ENCODE data around the gene LEUTX.
"Not testable (repeated sequence)": the region's sequence is repeated elsewhere in the genome, so short reads cannot be mapped to it uniquely, and the experiment has no call there.

LEUTX gene

GRCh38 chr19:39780894-39781293, 2.2 kb downstream of the LEUTX start:
- no peak for DNase-seq (ENCODE audit: low spot score)

- no peak for DNase-seq (ENCODE audit: low spot score)
Observed at GRCh38 chr19:39788244-39788643, 9.6 kb downstream of the LEUTX start.

DNA sequence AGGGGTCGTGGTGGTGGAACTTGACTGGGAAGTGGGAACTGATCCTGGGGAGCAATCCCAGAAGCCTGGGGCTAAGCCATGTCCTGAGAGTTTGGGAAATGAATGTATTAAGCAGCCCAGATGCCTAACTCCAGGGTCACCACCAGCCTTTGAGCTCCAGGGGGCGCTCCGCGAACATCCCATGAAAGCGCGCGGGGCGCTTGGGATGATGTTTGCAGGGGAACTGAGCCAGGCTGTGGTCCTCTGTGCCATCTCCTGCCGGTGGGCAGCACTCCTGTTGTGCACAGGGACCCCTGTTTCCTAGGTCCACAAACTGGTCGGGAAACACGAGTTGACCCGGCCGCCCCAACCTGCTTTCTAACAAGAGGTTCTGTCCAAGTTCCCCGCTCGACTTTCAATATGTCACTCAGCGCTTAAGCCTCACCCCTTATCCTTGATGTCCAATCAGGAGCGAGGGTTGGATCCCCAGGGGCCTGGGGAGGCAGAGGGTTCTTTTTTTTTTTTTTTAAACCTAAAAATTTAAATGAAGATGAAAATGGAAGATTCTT, 14.4 kb downstream of the LEUTX start:
- DNase-seq (ENCODE audit: low spot score) = peak; percentile 90

GRCh38 chr19:39795001-39795400, 16.3 kb downstream of the LEUTX start:
- DNase-seq (ENCODE audit: low spot score) = no peak

GRCh38 chr19:39796000-39796498, 17.4 kb downstream of the LEUTX start:
- DNase-seq (ENCODE audit: low spot score) = no peak

DNA sequence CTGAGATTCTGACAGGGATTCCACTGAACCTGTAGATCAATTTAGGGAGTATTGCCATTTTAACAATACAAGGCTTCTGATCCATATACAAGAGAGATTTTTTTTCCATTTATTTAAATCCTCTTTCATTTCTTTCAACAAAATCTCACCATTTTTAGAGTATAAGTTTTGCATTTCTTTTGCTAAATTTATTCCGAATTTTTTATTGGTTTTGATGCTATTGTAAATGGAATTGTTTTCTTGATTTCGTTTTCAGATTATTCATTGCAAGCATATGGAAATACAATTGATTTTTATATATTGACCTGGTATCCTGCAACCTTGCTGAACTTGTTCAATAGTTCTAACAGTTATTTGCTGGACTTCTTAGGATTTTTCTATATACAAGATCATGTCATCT, 18.4 kb downstream of the LEUTX start:
- no peak for DNase-seq (ENCODE audit: low spot score)

GRCh38 chr19:39802958-39803357, 24.3 kb downstream of the LEUTX start:
- DNase-seq (ENCODE audit: low spot score) = no peak

GRCh38 chr19:39805104-39805503, 26.4 kb downstream of the LEUTX start:
- no peak for DNase-seq (ENCODE audit: low spot score)

DNA sequence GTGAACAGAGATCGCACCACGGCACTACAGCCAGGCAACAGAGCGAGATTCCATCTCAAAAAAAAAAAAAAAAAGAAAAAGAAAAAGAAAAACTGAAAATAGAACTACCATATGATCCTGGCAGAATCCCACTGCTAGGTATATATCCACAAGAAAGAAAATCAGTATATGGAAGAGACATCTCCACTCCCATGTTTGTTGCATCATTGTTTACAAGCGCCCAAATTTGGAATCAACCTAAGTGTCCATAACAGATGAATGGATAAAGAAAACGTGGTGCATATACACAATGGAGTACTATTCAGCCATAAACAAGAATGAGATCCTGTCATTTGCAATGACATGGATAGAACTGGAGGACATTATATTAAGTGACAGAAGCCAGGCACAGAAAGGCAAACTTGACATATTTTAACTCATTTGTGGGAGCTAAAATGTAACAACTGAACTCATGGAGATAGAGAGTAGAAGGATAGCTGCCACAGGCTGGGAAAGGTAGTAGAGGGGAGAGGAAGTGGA, 29.3 kb downstream of the LEUTX start:
- no peak for DNase-seq (ENCODE audit: low spot score)

GRCh38 chr19:39808688-39809087, 30.0 kb downstream of the LEUTX start:
- DNase-seq (ENCODE audit: low spot score) = not testable (repeated sequence)

DNA sequence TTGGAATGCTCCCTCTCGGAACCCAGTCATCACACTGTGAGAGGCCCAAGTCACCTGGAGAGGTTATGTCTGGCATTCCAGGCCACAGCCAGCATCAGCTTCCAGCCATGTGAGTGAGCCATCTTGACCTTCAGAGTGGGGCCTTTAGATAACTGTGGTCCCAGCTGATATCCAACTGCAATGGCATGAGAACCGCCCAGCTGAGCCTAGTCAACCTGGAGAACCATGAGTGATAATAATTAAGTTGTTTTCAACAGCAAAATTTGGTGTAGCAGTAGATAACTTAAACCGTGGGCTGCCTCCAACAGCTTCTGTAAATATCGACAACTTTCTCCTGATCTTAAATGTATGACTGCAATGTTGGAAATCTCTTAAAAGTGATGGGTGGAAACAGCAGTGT, 30.7 kb downstream of the LEUTX start:
- no peak for DNase-seq (ENCODE audit: low spot score)

- no peak for DNase-seq (ENCODE audit: low spot score)
Observed at GRCh38 chr19:39810424-39810823, 31.8 kb downstream of the LEUTX start.

GRCh38 chr19:39811064-39811463, 32.4 kb downstream of the LEUTX start:
- no peak for DNase-seq (ENCODE audit: low spot score)

- no peak for DNase-seq (ENCODE audit: low spot score)
Observed at GRCh38 chr19:39813264-39813993, 34.8 kb downstream of the LEUTX start.

DNA sequence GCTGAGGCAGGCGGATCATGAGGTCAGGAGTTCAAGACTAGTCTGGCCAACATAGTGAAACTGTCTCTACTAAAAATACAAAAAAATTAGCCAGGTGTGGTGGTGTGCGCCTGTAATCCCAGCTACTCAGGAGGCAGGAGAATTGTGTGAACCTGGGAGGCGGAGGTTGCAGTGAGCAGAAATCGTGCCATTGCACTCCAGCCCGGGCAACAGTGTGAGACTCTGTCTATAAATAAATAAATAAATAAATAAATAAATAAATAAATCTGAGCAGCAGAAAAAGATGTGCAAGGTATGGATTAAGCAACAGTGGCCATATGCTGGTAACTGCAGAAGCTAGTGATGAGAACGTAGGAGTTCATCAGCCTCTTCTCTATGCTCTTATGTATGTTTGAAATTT, 35.5 kb downstream of the LEUTX start:
- DNase-seq (ENCODE audit: low spot score) = not testable (repeated sequence)

- no peak for DNase-seq (ENCODE audit: low spot score)
Observed at GRCh38 chr19:39814595-39814994, 35.9 kb downstream of the LEUTX start.

DNA sequence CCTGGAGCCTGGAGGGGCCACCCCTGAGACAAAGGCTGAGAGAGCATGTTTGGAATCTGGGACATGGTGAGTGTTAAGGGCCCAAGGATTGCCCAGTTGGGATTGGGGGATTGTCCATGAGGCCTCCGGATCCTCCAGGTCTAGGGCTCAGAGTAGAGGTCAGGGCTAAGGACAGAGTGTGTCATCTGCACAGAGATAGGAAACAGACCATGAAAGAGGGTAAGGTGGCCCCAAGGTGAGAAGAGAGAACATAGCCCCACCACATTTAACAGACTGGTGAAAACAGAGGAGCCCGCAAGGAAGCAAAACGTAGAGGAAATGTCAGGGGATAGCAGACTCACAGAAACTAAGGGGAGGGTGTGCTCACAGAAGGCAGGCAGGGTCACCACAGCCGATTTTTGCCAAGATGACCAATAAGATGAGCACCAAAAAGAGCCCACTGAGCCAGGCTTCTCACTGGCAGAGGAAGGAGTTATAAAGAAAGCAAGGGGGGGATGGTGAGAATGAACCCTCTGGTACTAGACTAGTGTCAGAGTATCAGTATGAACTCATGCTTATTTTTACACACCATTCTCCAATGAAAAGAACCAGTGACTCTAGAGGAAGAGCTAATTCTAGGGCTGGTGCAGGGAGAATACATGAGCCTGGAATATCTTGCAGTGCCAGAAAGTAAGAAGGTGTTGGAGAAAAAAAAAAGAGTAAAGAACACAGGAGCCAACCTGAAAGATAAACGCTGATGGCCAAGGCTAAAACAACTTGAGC, 37.8 kb downstream of the LEUTX start:
- DNase-seq (ENCODE audit: low spot score) = no peak

- no peak for DNase-seq (ENCODE audit: low spot score)
Observed at GRCh38 chr19:39817888-39818561, 39.4 kb downstream of the LEUTX start.

DNA sequence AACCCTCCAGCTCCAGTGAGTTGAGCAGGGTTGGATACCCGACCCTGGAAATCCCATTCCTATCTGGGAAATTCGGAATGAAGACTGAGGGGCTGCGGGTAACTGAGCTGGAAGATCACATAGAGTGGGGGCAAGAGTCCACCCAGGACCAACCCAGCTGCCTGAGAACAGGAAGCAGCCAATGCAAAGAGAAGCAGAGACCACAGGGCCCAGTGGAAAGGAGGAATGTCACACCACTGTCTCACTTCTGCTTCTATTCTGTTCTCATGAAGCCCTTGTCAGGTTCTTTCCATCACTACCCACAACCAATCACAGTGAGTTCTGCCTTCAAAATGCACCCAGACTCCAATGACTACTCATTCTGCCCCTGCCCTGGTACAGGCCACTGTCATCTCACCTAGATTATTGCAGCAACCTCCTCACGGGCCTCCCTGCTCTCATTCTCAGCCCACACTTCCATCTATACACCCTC, 40.0 kb downstream of the LEUTX start:
- DNase-seq (ENCODE audit: low spot score) = no peak

GRCh38 chr19:39819786-39820185, 41.1 kb downstream of the LEUTX start:
- DNase-seq (ENCODE audit: low spot score) = no peak

- DNase-seq (ENCODE audit: low spot score) = no peak
Observed at GRCh38 chr19:39820696-39821095, 42.0 kb downstream of the LEUTX start.

DNA sequence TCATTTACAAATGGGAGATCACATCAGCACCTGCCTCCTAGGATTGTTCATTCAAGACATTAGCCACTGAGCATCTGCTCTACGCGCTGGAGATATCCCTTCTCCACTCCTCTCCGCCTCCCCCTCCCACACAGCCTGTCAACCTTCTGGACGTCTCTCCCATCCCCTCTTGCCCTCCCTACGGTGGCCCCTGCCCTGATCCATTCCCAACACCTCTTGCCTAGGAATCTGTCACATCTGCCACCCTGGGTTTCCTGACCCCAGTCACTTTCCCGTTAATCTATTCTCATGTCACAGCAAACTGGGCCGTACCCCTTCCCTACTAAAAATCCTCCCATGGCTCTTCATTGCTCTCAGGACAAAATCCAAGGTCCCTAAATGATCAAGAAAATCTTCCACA, 45.0 kb downstream of the LEUTX start:
- DNase-seq (ENCODE audit: low spot score) = no peak

All from D341Med (cell line).